ENCODE data around the gene HTR4. TPM values are rescaled to one million over a fixed set of nuclear protein-coding genes. Genes with fewer than 3 reads are reported as not detected.

Gene HTR4
- total RNA-seq, 4 donors from 2014 or later: 0.25 to 1.2 (median 1.0) TPM; not detected in 1

- TF ChIP-seq CTCF (IDR thresholded peaks at IDR 0.05): no peak
- TF ChIP-seq POLR2A (IDR thresholded peaks at IDR 0.05): no peak
- intact Hi-C loops (cut with DNase I; ENCODE audit: low total_unique reads): loop anchor here (10.0 kb wide), 1 partner anchor 270 kb away; no protein-coding TSS in a partner anchor
- no peak overlapping the region for H3K4me3 ChIP-seq (ENCODE audit: low read depth, poor library complexity, severe bottlenecking)
- 61 to 68% methylated on average over 6 of the region's 6 CpGs for WGBS, 2 donors
- DNase-seq (ENCODE audit: low spot score in 2 of 2): no peak
Observed at GRCh38 chr5:148455185-148455584, 199.1 kb downstream of the HTR4 start.

GRCh38 chr5:148454576-148454975, 199.8 kb downstream of the HTR4 start:
- WGBS, 2 donors: 79 to 95% methylated on average over 5 of the region's 5 CpGs
- intact Hi-C loops (cut with DNase I; ENCODE audit: low total_unique reads): loop anchor here (10.0 kb wide), 1 partner anchor 270 kb away; no protein-coding TSS in a partner anchor
- DNase-seq (ENCODE audit: low spot score in 2 of 2): no peak

GRCh38 chr5:148452499-148453193, 201.7 kb downstream of the HTR4 start:
- TF ChIP-seq POLR2A (IDR thresholded peaks at IDR 0.05): no peak
- no peak for TF ChIP-seq CTCF (IDR thresholded peaks at IDR 0.05)
- intact Hi-C loops (cut with DNase I; ENCODE audit: low total_unique reads): loop anchor here (10.0 kb wide), 1 partner anchor 272 kb away; no protein-coding TSS in a partner anchor
- DNase-seq (ENCODE audit: low spot score in 2 of 2): no peak
- no peak overlapping the region for H3K4me3 ChIP-seq (ENCODE audit: low read depth, poor library complexity, severe bottlenecking)
- WGBS, 2 donors: 75 to 84% methylated on average over 10 of the region's 10 CpGs

More at GRCh38 chr5:148454576-148454975, 199.8 kb downstream of the HTR4 start:
- H3K4me3 ChIP-seq (ENCODE audit: low read depth, poor library complexity, severe bottlenecking): no peak overlapping the region
- TF ChIP-seq POLR2A (IDR thresholded peaks at IDR 0.05): no peak
- TF ChIP-seq CTCF (IDR thresholded peaks at IDR 0.05): no peak

GRCh38 chr5:148446611-148447010, 207.7 kb downstream of the HTR4 start:
- no peak for DNase-seq (ENCODE audit: low spot score in 2 of 2)
- H3K4me3 ChIP-seq (ENCODE audit: low read depth, poor library complexity, severe bottlenecking): no peak overlapping the region
- 71 to 86% methylated on average over 2 of the region's 2 CpGs for WGBS, 2 donors
- intact Hi-C loops (cut with DNase I; ENCODE audit: low total_unique reads): no loop called here
- TF ChIP-seq POLR2A (IDR thresholded peaks at IDR 0.05): no peak
- TF ChIP-seq CTCF (IDR thresholded peaks at IDR 0.05): no peak

GRCh38 chr5:148445578-148445977, 208.7 kb downstream of the HTR4 start:
- WGBS, 2 donors: 67 to 87% methylated on average over 3 of the region's 3 CpGs
- TF ChIP-seq POLR2A (IDR thresholded peaks at IDR 0.05) (no peak), CTCF (IDR thresholded peaks at IDR 0.05) (no peak)
- DNase-seq (ENCODE audit: low spot score in 2 of 2): no peak
- intact Hi-C loops (cut with DNase I; ENCODE audit: low total_unique reads): no loop called here
- H3K4me3 ChIP-seq (ENCODE audit: low read depth, poor library complexity, severe bottlenecking): no peak overlapping the region

Measured in lower leg skin (tissue), 4 donors.